Dendritic cell treated with granulocyte-macrophage colony-stimulating factor and Interleukin-4, amounts not matched to agents 40 ng/mL and 50 ng/mL, for 4 days (primary cell): ENCODE data around the gene MRPL43.
"Not testable (repeated sequence)": the region's sequence is repeated elsewhere in the genome, so short reads cannot be mapped to it uniquely, and the experiment has no call there.

Experiments used
- H3K27ac Mint-ChIP-seq: one replicate; pipeline ENCODE4 v1.8.0; 2022; ENCODE audit warnings: mild to moderate bottlenecking, mixed read lengths
- H3K27me3 Mint-ChIP-seq: one replicate; pipeline ENCODE4 v1.8.0; 2022; ENCODE audit warnings: mild to moderate bottlenecking, mixed read lengths
- H3K36me3 Mint-ChIP-seq: one replicate; pipeline ENCODE4 v1.8.0; 2022; ENCODE audit warnings: low read depth, mixed read lengths
- H3K4me1 Mint-ChIP-seq: one replicate; pipeline ENCODE4 v1.8.0; 2022; ENCODE audit warnings: low read depth, mixed read lengths
- H3K4me3 Mint-ChIP-seq: one replicate; pipeline ENCODE4 v1.8.0; 2022; ENCODE audit warnings: mild to moderate bottlenecking, moderate library complexity, mixed read lengths
- H3K9me3 Mint-ChIP-seq: one replicate; pipeline ENCODE4 v1.8.0; 2022; ENCODE audit warnings: mixed read lengths
- intact Hi-C: fragments of 100-400 bp; cut with micrococcal nuclease; formaldehyde crosslinking; loops from one replicate; pipeline ENCODE4 v1.15.0; 2022

MRPL43 gene

GRCh38 chr10:100986952-100987684 lies at the start of gene MRPL43, which contains the start of gene TWNK:
Gene MRPL43 (minus strand): TSS chr10:100987497. CDS start chr10:100987443, 54 bp downstream.
Gene TWNK (plus strand): TSS chr10:100987543. CDS start chr10:100988211, 668 bp downstream.
- Mint-ChIP-seq H3K9me3 (no peaks in the 10 kb centered on the region), H3K36me3 (peaks cover 68% of the 10 kb centered on the region), H3K4me3 (peak within 1 kb of the TSS; percentile 88), H3K27ac (peak within 1 kb of the TSS; percentile 81), H3K27me3 (no peaks in the 10 kb centered on the region), H3K4me1 (peaks cover 17% of the 10 kb centered on the region)
- intact Hi-C loops: no loop called here

DNA sequence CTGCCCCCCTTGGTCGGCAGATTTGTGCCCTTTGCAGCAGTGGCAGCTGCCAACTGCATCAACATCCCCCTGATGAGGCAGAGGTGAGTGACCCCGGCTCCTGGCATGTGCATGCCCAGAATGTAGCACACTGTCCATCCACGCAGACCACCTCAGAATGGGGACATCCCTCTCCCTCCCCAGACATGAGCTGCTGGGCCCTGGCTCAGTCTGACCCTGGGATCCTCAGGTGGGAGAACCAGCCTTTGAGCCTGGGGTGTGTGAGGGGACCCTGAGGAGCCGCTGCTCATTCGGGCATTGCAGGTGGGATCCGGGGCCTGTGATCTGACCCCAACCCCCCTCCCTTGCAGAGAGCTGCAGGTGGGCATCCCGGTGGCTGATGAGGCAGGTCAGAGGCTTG lies 49.4 kb upstream of the MRPL43 start:
- Mint-ChIP-seq H3K27ac (no peak overlapping the region), H3K4me3 (no peak overlapping the region), H3K9me3 (no peaks in the 10 kb centered on the region), H3K27me3 (no peaks in the 10 kb centered on the region), H3K4me1 (peaks cover 40% of the 10 kb centered on the region), H3K36me3 (peaks cover 89% of the 10 kb centered on the region)
- intact Hi-C loops: no loop called here

DNA sequence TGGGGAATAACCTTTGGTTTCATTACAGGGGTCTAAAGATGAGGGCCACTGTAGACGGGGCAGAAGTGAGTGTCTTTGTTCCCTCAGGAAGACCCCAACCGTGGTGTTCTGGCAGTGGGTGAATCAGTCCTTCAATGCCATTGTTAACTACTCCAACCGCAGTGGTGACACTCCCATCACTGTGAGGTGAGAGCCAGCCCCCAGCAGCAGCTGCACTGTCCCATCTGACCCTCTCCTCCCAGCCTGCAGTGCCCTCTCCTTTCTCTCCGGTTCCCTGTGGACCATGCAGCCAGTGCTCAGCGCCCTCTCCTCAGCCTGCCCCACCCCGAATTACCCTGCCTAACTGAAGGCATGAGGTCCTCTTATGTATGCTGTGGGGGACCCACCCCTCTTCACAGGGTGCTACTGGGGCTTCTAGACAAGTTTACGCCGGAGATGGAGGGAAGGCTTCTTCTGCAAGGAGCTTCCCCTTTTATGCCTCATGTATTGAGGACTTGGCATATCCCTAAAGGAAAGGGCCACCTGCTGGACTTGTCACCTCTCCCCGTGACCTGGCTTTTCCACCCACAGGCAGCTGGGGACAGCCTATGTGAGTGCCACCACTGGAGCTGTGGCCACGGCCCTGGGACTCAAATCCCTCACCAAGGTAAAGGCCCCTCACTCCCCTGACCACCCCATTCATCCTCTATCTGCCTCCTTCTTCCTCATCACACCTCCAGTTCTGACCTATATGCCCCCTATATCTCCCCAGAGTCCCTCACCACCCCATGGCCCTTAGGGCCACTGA lies 48.8 kb upstream of the MRPL43 start:
- Mint-ChIP-seq H3K9me3 (no peaks in the 10 kb centered on the region), H3K4me3 (no peak overlapping the region), H3K27ac (no peak overlapping the region), H3K36me3 (peaks cover 96% of the 10 kb centered on the region), H3K4me1 (peaks cover 35% of the 10 kb centered on the region), H3K27me3 (no peaks in the 10 kb centered on the region)
- intact Hi-C loops: no loop called here

DNA sequence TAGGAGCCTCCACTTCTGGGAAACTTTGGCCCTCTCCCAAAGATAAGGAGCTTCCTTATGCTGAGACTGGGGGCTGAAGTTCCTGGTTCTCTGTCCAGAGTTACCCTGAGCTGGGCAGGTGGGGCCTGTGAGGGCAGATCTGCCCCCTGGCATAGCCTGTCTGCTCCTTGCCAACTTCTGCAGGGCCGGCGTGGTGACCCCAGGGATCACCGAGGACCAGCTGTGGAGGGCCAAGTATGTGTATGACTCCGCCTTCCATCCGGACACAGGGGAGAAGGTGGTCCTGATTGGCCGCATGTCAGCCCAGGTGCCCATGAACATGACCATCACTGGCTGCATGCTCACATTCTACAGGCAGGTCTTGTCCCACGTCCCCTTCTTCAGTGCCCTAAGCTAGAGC lies 48.0 kb upstream of the MRPL43 start:
- peaks cover 39% of the 10 kb centered on the region for H3K4me1 Mint-ChIP-seq
- no peaks in the 10 kb centered on the region for H3K9me3 Mint-ChIP-seq
- peaks cover 89% of the 10 kb centered on the region for H3K36me3 Mint-ChIP-seq
- peaks cover 2% of the 10 kb centered on the region for H3K27me3 Mint-ChIP-seq
- H3K4me3 Mint-ChIP-seq: no peak overlapping the region
- intact Hi-C loops: no loop called here
- H3K27ac Mint-ChIP-seq: no peak overlapping the region

DNA sequence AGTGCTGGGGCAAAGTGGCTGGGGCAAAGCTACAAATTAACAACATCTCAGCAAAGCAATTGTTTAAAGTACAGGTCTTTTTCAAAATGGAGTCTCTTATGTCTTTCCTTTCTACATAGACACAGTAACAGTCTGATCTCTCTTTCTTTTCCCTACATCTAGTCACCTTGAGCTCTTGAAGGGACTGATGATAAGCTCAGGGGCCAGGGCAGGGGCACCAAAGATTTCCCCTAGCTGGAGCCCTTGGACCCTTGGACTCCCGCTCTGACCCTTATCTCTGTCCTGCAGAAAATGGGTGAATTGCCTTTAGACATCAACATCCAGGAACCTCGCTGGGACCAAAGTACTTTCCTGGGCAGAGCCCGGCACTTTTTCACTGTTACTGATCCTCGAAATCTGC lies 47.1 kb upstream of the MRPL43 start:
- not testable (repeated sequence) for H3K27ac Mint-ChIP-seq

GRCh38 chr10:101033276-101033675 lies 46.0 kb upstream of the MRPL43 start:
- peak overlapping the region; percentile 98 for H3K27ac Mint-ChIP-seq
- peaks cover 55% of the 10 kb centered on the region for H3K4me1 Mint-ChIP-seq
- peak overlapping the region; percentile 93 for H3K4me3 Mint-ChIP-seq
- H3K27me3 Mint-ChIP-seq: peaks cover 6% of the 10 kb centered on the region
- H3K36me3 Mint-ChIP-seq: peaks cover 69% of the 10 kb centered on the region
- no peaks in the 10 kb centered on the region for H3K9me3 Mint-ChIP-seq
- intact Hi-C loops: loop anchor here (5.0 kb wide), 2 partner anchors 36 to 39 kb away; partner anchors contain the start of gene LZTS2

More for the DNA sequence above, 47.1 kb upstream of the MRPL43 start:
- not testable (repeated sequence) for H3K4me3 Mint-ChIP-seq, H3K9me3 Mint-ChIP-seq, H3K27me3 Mint-ChIP-seq
- intact Hi-C loops: loop anchor here (5.0 kb wide), 2 partner anchors 37 to 38 kb away; partner anchors contain the start of gene LZTS2
- Mint-ChIP-seq H3K4me1 (peaks cover 46% of the 10 kb centered on the region), H3K36me3 (peaks cover 80% of the 10 kb centered on the region)

- Mint-ChIP-seq H3K36me3 (peaks cover 63% of the 10 kb centered on the region), H3K4me3 (peak overlapping the region; percentile 93), H3K27ac (peak overlapping the region; percentile 98), H3K27me3 (peaks cover 6% of the 10 kb centered on the region), H3K4me1 (peaks cover 55% of the 10 kb centered on the region), H3K9me3 (no peaks in the 10 kb centered on the region)
- intact Hi-C loops: loop anchor here (1.0 to 5.0 kb wide), 3 partner anchors 10 to 40 kb away; partner anchors contain the start of gene LZTS2
Observed at GRCh38 chr10:101032637-101033224, 45.4 kb upstream of the MRPL43 start.

- intact Hi-C loops: loop anchor here (1.0 to 5.0 kb wide), 3 partner anchors 10 to 40 kb away; partner anchors contain the start of gene LZTS2
- peaks cover 6% of the 10 kb centered on the region for H3K27me3 Mint-ChIP-seq
- peaks cover 56% of the 10 kb centered on the region for H3K36me3 Mint-ChIP-seq
- peaks cover 61% of the 10 kb centered on the region for H3K4me1 Mint-ChIP-seq
- no peaks in the 10 kb centered on the region for H3K9me3 Mint-ChIP-seq
- H3K27ac Mint-ChIP-seq: peak overlapping the region; percentile 98
- H3K4me3 Mint-ChIP-seq: peak overlapping the region; percentile 93
Observed at GRCh38 chr10:101031796-101032636, 44.7 kb upstream of the MRPL43 start.

- Mint-ChIP-seq H3K9me3 (no peaks in the 10 kb centered on the region), H3K4me1 (peaks cover 61% of the 10 kb centered on the region), H3K27me3 (peaks cover 6% of the 10 kb centered on the region), H3K4me3 (peak within 1 kb of the TSS; percentile 93), H3K27ac (peak within 1 kb of the TSS; percentile 98), H3K36me3 (peaks cover 49% of the 10 kb centered on the region)
- intact Hi-C loops: loop anchor here (5.0 kb wide), 2 partner anchors 34 to 41 kb away; partner anchors contain the start of gene LZTS2
Observed at GRCh38 chr10:101031128-101031795, 44.0 kb upstream of the MRPL43 start, which contains the start of the genes PDZD7 and SFXN3. Gene PDZD7 (minus strand): TSS chr10:101031129. CDS start chr10:101030219, 910 bp downstream. Gene SFXN3 (plus strand): TSS chr10:101031234. CDS start chr10:101034695, 3,461 bp downstream.

DNA sequence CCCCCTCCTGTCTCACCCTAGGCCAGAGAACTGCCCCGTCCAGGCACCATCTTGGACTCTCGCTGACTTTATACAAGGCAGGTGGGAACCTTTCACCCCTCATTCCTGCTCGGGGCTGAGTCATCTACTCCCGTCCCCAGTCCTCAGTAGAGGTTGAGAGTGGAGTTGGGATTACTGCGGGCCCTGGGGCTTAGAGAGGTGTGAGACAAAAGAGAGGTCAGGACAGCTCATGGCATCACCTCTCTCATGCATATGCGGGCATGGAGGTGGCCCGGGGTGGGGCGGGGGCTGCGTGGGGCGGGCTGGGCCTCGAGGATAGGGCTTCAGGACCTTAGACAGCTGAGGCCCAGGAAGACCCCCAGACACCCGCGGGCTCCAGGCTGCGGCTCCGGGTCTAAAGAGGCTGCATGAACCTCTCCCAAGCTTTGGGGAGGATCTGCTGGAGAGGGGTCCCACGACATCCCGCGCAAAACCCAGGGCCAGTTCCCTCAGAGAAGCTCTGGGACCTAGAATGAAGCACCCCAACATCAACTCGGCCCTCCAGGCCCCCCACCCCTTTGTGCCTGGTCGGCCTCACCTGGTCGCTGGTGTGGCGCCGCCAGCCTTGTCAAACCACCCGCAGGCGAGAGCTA lies 43.3 kb upstream of the MRPL43 start:
- Mint-ChIP-seq H3K4me1 (peaks cover 61% of the 10 kb centered on the region), H3K36me3 (peaks cover 42% of the 10 kb centered on the region), H3K4me3 (peak overlapping the region; percentile 93), H3K27ac (peak overlapping the region; percentile 98), H3K27me3 (peaks cover 6% of the 10 kb centered on the region), H3K9me3 (no peaks in the 10 kb centered on the region)
- intact Hi-C loops: loop anchor here (5.0 kb wide), 2 partner anchors 33 to 42 kb away; partner anchors contain the start of gene LZTS2

DNA sequence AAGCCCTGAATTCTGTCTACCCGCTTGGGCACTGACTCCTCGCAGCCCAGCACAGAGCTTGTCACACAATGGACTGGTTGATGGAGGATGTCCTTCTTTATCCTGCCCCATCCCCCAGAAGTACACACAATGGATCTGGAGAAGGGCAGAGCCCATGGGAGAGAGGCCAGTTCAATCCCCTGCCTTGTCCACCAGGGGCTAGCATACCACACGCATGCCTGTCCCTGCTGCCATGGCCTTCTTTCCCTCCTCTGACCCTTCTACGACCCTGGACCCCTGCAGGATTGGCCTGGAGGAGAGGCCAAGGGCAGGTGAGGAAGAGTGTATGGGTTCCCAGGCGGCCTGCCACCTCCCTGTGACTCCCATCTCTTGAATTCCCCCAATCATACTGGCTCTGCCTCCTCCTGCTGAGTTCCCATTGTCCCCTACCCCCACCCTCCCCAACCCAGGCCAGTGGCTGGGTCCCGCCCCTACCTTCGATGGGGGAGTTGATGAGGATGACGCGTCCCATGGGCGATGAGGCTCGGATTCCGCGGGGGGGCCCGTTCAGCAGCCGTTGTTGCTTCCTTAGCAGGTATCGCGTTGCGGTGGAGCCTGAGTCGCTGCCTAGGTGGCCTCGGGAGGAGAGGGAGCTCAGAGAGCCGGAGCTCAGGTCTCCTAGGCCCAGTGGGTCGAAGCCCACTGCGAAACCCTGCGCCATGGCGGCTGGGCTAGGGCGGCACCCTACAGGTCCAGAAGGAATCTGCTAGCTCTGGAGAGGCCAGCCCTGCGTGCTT lies 42.4 kb upstream of the MRPL43 start:
- Mint-ChIP-seq H3K27ac (peak overlapping the region; percentile 98), H3K4me3 (no peak overlapping the region)
- intact Hi-C loops: loop anchor here (5.0 kb wide), 2 partner anchors 32 to 43 kb away; partner anchors contain the start of gene LZTS2

More for the DNA sequence above, 42.4 kb upstream of the MRPL43 start:
- Mint-ChIP-seq H3K4me1 (peaks cover 60% of the 10 kb centered on the region), H3K27me3 (peaks cover 6% of the 10 kb centered on the region), H3K36me3 (peaks cover 33% of the 10 kb centered on the region), H3K9me3 (no peaks in the 10 kb centered on the region)
